ENCODE data around the gene MIB1.
"Not testable (repeated sequence)": the region's sequence is repeated elsewhere in the genome, so short reads cannot be mapped to it uniquely, and the experiment has no call there.

Gene MIB1

DNA sequence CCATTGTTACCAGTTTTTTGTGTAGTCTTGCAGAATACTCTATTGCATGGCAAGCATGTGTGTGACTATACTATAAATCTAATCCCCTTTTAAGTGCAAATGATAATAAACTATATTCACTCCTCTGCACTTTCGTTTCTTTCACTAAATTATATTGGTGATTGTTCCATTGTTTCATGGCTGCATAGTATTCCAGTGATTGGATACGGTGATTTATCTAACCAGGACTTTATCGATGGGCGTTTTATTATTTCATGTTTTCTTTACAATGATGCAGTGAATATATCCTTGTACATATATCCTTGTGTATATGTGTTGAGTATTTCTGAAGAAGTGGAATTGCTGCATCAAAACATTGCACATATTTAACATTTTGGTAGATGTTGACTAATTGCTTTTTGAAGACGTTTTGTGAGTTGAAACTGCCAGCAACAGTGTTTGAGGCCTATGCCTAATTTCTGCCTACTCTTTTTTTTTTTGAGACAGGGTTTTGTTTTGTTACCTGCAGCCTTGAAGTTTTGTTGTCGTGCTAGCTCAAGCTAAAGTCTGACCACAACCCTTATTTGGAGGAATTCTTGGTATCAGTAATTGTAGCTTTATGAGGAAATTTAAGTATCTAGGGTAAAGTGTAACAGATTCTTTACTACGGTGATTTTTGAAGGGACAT, 2.7 kb downstream of the MIB1 start:
- no peak for DNase-seq (ENCODE audit: low spot score)

DNA sequence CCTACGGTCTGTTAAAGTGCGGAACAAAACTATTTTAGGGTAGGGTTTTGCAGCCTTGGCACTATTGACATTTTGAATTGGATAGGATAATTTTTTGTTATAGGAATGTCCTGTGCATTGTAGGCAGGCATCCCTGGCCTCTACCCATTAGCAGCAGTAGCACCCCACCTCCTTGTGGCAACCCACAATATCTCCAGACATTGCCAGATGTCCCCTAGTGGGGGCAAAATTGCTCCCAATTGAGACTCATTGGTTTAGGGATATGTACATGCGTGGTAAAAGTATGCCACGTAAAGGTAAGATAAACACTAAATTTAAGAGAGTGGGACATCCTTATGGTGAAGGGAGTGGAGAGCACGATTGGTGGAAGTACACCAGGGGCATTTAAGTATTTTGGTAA, 4.6 kb downstream of the MIB1 start:
- no peak for DNase-seq (ENCODE audit: low spot score)

DNA sequence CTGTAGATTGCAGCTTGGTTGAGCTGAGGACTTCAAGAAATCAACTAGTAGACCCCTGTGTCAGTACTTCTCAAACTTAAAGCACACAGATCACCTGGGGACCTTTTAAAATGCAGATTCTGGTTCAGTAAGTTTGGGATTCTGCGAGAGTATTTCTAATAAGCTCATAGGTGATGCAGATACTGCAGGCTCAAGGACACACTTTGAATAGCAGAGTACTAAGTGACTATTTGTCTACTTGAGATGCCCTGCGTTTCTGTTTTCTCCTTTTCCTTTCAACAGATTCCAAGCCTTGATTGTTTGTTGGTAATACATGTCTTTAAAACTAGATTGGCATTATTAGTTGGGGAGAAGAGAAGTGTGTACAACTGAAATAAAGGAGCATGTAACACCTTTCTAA, 6.7 kb downstream of the MIB1 start:
- no peak for DNase-seq (ENCODE audit: low spot score)

DNA sequence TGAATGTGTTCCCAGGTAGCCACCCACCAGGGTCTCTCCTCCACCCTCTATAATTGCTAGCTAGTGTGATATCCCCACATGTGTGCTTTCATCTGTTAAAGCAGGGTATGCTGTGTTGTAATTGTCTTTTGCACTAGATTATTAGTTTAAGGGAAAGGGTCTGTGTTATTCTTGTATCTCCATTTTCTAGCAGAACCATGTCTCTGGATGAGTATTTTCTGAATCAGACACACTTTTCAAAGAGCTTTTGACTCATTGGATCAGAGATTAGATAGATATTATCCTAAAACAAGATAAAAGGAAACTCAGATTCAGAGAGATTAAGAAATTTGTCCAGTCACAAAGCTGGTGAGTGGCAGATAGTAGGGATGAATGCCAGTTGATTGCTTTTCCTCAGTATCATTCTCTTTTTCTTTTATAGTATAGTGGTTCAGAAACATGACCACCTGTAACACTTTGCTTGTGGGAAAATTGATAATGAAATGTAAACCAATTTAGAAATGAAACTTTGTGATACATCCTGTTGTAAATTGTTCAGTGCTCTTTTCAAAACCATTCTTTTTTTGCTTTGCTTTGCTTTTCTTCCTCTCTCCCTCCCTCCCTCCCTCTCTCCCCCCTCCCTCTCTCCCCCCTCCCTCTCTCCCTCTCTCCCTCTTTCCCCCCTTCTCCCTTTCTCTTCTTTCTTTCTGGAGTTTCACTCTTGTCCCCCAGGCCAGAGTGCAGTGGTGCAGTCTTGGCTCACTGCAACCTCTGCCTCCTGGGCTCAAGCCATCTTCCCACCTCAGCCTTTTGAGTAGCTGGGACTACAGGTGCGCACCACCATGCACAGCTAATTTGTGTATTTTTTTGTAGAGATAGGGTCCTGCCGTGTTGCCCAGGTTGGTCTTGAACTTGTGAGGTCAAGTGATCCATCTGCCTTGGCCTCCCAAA, 7.4 kb downstream of the MIB1 start:
- DNase-seq (ENCODE audit: low spot score) = no peak

DNA sequence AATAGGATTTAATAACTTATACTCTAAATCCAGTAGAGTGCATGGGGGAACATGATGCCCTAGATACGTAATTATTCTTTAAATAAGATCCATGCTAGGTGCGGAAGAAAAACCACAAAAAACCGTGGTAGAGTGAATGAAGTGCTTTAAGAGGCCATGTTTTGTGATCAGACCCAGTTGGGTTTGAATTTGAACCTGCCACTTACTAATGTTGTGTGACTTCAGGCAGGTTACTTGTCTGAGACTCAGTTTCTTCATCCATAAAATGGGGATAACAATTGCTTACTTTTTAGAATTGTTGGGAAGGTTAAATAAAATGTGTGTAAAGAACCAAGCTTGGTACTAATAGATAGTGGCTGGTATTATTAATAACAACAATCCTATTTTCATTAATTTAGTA, 17.2 kb downstream of the MIB1 start:
- no peak for DNase-seq (ENCODE audit: low spot score)

DNA sequence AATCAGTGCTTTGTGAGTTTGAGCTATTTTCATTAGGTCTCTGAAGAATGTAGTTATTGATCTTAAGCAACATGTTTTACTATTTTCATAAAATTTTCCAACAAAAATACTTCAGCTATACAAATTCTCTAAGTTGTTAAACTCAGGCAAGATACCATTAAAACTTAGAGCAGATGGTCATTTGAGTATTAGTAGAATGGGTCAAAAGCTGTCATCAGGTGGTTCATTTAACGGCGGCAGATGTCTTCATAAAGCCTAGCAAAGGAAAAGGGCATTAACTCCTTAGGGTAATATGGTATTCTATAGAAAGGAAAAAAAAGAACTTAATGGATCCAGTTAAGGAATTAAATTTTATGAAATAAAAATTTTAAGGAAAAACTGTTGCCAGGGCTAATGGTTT, 19.2 kb downstream of the MIB1 start:
- no peak for DNase-seq (ENCODE audit: low spot score)

DNA sequence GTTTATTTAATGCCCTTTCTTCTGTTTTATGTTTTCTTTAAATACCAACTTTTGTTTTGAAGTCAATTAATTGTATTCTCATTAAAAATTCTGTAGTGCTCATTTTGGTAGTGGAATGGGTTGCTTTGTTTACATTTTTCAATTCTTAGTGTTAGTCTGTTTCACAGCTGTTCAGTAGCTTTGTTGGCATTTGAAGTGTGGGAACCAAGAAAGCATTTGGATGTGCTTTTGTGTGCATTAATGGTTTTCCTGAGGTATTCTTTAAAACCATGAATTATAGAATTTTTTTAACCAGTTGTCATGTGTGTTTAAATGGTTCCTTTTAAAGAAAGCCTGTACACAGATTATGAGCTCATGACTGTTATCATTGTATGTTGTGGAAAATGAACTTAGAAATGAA, 19.7 kb downstream of the MIB1 start:
- no peak for DNase-seq (ENCODE audit: low spot score)

DNA sequence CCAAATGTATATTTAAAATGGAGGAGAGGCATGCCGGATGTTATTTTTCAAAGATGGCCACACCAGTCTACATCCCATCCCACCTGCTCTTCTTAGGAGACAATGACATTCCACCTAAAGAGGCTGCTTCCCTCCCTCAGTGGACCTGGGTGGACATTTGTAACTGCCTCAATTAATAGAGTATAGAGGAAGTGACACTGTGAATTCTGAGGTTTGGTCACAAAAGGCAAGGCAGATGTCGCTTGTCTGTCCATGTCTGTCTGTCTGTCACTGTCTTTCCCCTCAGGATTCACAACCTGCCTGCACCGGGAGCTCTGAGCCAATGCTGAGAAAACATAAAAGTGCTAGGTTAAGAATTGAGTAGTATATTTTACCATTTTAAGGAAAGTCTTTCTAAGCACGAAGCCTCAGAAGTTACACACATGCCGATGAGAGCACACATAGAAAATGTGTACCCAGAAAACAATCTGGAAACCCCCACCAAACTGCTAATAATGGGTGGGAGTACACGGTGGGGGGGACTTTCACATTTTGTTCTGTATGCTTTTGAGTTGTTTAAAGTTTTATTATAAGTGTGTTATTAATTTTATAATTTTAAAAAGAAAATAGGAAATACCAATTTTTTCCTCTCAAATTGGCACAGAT, 21.0 kb downstream of the MIB1 start:
- DNase-seq (ENCODE audit: low spot score) = no peak

DNA sequence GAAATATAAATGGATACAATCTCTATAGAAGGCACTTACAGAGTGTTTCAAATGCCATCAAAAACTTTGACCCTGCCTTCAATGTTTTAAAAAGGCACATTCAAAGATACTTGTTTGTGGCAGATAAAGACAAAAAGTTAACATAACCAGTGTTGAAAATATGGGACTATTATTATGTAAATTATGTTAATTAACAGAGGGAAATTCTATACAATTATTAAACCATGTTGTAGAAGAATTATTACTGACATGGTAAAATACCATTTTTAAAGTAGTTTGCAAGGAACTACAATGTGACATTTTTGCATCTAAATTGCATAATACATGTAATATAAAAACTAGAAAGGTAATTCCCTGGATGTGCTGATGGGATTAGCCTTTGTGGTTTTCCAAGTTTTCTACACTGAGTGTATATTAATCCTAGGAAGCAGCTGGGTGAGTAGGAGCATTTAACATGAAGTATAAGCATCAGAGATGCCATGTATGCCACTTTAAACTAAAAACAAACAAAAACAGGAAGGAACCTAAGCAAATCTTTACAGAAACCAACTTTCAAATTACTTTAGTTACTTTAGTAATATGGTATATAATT, 21.7 kb downstream of the MIB1 start:
- no peak for DNase-seq (ENCODE audit: low spot score)

DNA sequence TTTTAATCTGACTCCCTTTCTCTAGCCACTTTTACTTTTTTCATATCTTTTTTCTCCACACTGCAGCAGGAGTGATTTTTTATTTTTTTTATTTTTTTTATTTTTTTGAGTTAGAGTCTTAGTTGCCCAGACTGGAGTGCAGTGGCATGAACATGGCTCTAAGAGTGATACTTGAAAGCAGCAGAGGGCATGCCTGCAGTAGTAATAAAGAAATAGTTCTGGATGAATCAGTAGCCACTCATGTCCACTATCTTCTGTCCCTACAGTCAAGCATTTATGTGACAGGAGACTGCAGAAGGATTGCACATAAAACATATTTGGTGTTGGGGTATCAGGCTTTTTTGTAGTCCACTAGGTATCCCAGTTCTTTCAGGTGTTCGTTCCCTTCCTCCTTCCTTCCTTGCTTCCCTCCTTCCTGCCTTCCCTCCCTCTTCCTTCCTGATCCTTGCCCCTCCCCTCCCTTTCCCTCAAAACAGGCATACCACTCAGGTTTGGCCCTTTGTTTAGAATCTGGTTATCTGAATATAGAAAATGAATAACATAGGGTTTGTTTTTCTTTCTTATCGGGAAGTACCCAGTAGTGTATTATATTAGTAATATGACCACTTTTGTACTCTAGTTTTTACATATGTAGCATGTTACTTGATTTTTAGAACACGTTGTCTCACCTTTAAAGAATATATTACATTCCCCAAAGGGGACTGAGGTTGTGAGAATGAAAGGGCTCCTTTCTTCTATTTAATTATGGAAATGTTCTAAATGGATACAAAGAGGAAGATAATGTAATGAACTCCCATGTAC, 23.5 kb downstream of the MIB1 start:
- no peak for DNase-seq (ENCODE audit: low spot score)

DNA sequence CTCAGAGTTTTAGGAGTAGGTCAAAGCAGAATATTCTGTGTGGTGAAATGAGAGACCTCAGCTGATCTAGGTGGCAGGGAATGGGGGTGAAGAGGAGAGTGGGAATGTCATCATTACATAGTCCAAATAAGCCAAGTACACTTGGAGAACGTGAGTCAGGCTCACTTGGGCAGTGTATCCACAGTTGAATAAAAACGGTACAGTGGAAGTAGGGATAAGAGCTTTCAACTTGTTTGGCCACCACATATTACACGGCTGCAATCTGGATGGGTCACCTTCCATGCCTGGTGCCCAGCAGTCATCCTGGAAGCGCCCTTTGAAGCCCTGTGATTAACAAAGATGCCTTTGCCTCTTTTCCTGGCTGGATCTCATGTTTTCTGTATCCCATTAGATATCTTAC, 28.6 kb downstream of the MIB1 start:
- no peak for DNase-seq (ENCODE audit: low spot score)

DNA sequence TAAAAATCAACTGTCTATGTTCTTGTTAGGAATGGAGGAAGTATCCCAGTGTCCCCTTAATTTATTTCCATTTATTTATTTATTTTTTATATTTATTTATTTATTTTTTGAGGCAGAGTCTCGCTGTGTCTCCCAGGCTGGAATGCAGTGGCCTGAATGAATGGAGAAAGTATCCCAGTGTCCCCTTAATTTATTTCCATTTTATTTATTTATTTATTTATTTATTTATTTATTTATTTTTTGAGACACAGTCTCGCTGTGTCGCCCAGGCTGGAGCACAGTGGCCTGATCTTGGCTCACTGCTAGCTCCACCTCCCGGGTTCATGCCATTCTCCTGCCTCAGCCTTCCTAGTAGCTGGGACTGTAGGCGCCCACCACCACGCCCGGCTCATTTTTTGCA, 34.1 kb downstream of the MIB1 start:
- no peak for DNase-seq (ENCODE audit: low spot score)

DNA sequence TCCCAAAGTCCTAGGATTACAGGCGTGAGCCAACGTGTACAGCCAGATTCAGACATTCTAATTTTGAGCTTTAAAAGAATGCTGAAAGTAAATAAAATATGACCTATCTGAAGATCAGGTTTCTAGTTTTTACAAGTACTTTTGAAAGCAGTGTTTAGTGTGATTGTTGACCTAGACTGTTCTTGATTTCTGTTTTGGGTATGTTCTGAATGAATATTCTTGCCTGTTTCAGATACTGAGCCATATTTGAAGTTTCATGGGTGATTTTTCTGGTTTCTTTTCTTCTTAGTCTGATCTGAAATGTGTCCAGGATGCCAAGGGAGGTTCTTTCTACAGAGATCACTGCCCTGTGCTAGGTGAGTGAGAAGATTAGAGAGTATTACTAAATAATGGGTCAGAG, 37.2 kb downstream of the MIB1 start:
- no peak for DNase-seq (ENCODE audit: low spot score)

DNA sequence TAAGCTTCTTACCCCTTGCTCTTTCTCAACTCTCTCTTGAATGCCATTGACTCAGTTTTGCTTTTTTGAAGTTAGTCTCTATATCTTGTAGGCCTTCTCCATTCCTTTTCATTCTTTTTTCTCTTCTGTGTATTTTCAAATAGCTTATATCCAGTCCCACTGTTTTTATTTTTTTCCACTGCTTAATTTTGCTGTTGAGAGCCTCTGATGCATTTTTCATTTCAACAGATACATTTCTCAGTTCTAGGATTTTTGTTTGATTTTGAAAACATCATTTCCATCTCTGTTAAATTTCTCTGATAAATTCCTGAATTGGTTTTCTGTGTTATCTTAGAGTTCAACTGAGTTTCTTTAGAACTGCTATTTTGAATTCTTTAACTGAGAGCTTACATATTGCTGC, 45.9 kb downstream of the MIB1 start:
- DNase-seq (ENCODE audit: low spot score) = no peak

DNA sequence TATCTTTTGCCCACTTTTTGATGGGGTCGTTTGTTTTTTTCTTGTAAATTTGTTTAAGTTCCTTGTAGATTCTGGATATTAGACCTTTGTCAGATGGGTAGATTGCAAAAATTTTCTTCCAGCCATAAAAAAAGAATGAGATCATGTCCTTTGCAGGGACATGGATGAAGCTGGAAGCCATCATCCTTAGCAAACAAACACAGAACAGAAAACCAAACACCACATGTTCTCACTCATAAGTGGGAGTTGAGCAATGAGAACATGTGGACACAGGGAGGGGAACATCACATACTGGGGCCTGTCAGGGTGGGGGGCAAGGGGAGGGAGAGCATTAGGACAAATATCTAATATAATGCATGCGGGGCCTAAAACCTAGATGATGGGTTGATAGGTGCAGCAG, 55.5 kb downstream of the MIB1 start:
- not testable (repeated sequence) for DNase-seq (ENCODE audit: low spot score)

DNA sequence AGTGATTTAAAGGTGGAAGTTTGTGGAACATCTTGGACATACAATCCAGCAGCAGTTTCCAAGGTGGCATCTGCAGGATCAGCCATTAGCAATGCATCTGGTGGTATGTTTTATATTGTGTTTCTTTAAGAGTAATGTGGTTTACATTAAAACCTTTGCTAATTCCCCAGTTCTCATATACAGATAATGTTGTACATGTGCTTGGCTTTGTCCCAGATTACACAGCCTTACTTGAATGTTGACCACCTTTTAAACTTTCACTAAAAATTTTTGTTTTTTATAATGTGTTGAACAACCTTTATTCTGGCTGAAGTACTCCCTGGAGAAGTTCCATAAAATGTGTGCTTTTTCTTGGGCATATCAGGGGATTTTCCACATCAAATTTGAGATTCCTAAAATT, 57.5 kb downstream of the MIB1 start:
- DNase-seq (ENCODE audit: low spot score) = no peak

DNA sequence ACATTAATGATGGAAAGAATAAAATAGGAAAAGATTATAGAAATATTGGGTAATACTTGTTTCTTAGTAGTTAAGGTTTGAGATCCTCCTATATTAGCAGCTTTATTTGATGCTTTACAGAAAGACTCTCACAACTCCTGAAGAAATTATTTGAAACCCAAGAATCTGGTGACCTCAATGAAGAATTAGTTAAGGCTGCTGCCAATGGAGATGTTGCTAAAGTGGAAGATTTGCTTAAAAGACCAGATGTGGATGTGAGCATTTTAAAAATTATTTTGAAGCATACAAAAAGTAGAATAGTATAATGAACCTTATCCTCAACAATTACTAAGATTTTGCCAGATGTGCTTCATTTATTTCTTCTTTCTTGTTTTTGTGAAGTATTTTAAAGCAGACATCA, 59.1 kb downstream of the MIB1 start:
- no peak for DNase-seq (ENCODE audit: low spot score)

DNA sequence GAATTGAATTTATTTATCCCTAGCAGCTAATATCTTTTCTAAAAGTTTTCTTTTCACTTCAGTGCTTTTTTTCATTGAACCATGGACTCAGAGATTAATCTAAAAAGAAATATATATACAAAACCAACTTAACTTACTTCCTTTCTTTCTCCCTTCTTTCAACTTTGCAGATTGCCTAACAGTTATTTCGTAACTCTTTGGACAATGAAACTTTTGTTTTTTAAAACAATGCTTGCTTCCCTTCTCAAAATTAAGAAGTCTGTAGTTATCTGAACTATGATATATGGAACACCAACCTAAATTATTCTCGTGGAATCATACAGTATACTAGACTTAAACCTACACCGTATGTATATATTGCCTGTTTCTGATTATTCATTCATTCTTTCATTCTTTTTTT, 62.9 kb downstream of the MIB1 start:
- no peak for DNase-seq (ENCODE audit: low spot score)

DNA sequence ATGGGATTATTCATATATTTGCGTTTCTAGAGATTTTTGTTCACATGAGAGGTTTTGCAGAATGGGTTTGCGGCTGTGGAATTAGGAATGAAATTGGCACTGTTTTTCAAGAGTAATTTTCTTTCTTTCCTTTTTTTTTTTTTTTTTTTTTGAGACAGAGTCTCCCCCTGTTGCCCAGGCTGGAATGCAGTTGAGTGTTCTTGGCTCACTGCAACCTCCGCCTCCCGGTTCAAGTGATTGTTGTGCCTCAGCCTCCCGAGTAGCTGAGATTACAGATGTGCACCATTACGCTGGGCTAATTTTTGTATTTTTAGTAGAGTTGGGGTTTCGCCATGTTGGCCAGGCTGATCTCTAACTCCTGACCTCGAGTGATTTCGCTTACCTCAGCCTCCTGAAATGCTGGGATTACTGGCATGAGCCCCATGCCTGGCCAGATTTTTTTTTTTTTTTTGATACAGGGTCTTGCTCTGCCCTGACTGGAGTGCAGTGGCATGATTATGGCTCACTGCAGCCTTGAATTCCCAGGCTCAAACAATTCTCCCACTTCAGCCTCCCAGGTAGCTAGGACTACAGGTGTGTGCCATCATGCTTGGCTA, 65.3 kb downstream of the MIB1 start:
- DNase-seq (ENCODE audit: low spot score) = no peak

DNA sequence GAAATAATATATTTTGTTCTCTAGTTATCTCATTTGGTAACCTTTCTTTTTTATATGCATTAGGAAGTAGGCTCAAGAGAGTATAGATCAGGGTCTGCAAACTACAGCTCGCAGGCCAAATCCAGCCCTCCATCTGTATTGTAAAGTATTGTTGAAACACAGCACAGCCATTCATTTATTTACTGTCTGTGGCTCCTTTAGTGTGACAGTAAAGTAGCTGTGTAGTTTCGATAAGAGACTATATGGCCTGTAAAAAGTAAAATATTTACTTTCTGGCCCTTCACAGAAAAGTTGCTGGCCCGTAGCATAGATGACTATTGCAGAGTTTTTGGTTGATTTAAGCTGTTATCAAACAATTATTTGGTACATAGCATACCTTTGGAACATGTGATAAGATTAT, 67.6 kb downstream of the MIB1 start:
- no peak for DNase-seq (ENCODE audit: low spot score)

DNA sequence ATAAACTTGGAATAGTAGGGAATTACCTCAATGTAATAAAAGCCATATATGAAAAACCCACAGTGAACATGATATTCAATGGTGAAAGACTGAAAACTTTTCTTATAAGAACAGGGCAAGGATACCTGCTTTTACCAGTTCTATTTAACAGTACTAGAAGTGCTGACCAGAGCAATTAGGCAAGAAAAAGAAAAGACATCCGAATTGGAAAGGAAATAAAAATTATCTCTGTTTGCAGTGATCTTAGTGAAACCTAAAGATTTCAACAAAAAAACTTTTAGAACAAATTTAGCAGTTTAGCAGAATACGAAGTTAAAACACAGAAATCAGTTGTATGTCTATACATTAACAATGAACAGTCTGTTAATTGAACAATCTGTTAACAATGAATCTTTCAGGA, 69.1 kb downstream of the MIB1 start:
- DNase-seq (ENCODE audit: low spot score) = no peak

DNA sequence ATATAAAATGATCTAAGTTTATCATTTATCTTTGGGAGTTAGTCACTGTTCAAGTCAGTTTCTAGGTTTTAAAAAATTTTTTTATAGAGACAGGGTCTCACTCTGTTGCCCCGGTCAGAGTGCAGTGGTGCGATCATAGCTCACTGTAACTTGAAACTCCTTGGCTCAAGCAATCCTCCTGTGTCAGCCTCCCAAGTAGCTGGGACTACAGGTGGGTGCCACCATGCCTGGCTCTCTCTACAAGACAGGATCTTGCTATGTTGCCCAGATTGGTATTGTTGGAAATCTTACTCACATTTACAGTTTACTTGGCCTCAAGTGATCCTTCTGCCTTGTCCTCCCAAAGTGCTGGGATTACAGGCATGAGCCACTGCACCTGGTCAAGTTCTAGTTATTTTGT, 74.5 kb downstream of the MIB1 start:
- no peak for DNase-seq (ENCODE audit: low spot score)
